Keratinocyte (primary cell): ENCODE measurements around the gene EXOC4. TPM values are rescaled to one million over a fixed set of nuclear protein-coding genes. Genes with fewer than 3 reads are reported as not detected.

Experiments
- DNase-seq: peaks from one replicate; pipeline ENCODE4 v3.0.0-alpha.2; 2011; ENCODE audit warnings: low read depth, missing footprints, low spot score
- FAIRE-seq: peaks from 2 replicates; lab custom pipeline; 2011; peaks lifted over from hg19 to GRCh38; lab: Jason Lieb, UNC
- H2AFZ ChIP-seq: 2 replicates; pipeline ENCODE4 v1.6.0; 2012; ENCODE audit warnings: low read length, control low read depth, inconsistent platforms; ENCODE audit not compliant: control insufficient read depth
- H3K27ac ChIP-seq: 2 replicates; pipeline ENCODE4 v1.5.1; 2011; ENCODE audit warnings: low read length; ENCODE audit not compliant: control insufficient read depth, insufficient read depth
- H3K27me3 ChIP-seq: 3 replicates; pipeline ENCODE4 v1.6.0; 2011; ENCODE audit warnings: low read length; ENCODE audit not compliant: control insufficient read depth, insufficient read depth; ENCODE audit errors: extremely low read depth
- H3K36me3 ChIP-seq, 2 experiments: 2 replicates in 1 of 2; 3 replicates in 1 of 2; pipeline ENCODE4 v1.5.1; 2011; ENCODE audit warnings: low read length in 2 of 2, mild to moderate bottlenecking in 1 of 2; ENCODE audit not compliant: control insufficient read depth in 2 of 2, insufficient read depth in 2 of 2; ENCODE audit errors: extremely low read depth in 1 of 2
- H3K4me1 ChIP-seq: 3 replicates; pipeline ENCODE4 v1.5.1; 2011; ENCODE audit warnings: low read length; ENCODE audit not compliant: control insufficient read depth, insufficient read depth; ENCODE audit errors: extremely low read depth
- H3K4me2 ChIP-seq: 3 replicates; pipeline ENCODE4 v1.6.0; 2011; ENCODE audit warnings: low read depth, low read length; ENCODE audit not compliant: control insufficient read depth, insufficient read depth; ENCODE audit errors: extremely low read depth
- H3K4me3 ChIP-seq, 3 experiments: fragments of 200-600 bp in 1 of 3; sonication (generic) in 1 of 3; 2 replicates in 2 of 3; 3 replicates in 1 of 3; pipeline ENCODE4 v1.5.1; 2011 to 2016; ENCODE audit warnings: low read length in 3 of 3, mild to moderate bottlenecking in 3 of 3, control low read depth in 2 of 3, inconsistent platforms in 1 of 3, low read depth in 1 of 3, mixed read lengths in 1 of 3, mixed run types in 1 of 3, moderate library complexity in 1 of 3; ENCODE audit not compliant: control insufficient read depth in 2 of 3, insufficient read depth in 2 of 3; ENCODE audit errors: extremely low read depth in 1 of 3
- H3K79me2 ChIP-seq: 2 replicates; pipeline ENCODE4 v1.6.0; 2012; ENCODE audit warnings: low read length; ENCODE audit not compliant: control insufficient read depth, insufficient read depth
- H3K9ac ChIP-seq: 3 replicates; pipeline ENCODE4 v1.6.0; 2011; ENCODE audit warnings: low read length; ENCODE audit not compliant: control insufficient read depth, insufficient read depth; ENCODE audit errors: extremely low read depth
- H3K9me1 ChIP-seq: 3 replicates; pipeline ENCODE4 v1.6.0; 2011; ENCODE audit warnings: low read length; ENCODE audit not compliant: control insufficient read depth, insufficient read depth; ENCODE audit errors: extremely low read depth
- H3K9me3 ChIP-seq: 2 replicates; pipeline ENCODE4 v1.5.1; 2012; ENCODE audit warnings: low read depth, low read length; ENCODE audit not compliant: control insufficient read depth
- H4K20me1 ChIP-seq: 3 replicates; pipeline ENCODE4 v1.6.0; 2011; ENCODE audit warnings: low read length; ENCODE audit not compliant: control insufficient read depth, insufficient read depth; ENCODE audit errors: extremely low read depth
- CTCF ChIP-seq, 3 experiments: IDR thresholded peaks in 1 of 3; conservative IDR thresholded peaks in 1 of 3; optimal IDR thresholded peaks in 1 of 3; 2 replicates in 2 of 3; 3 replicates in 1 of 3; pipeline versions ENCODE3 to v1.5.1; 2011; ENCODE audit warnings: low read length in 3 of 3, mild to moderate bottlenecking in 3 of 3, moderate library complexity in 2 of 3, control low read depth in 1 of 3, inconsistent platforms in 1 of 3; ENCODE audit not compliant: insufficient read depth in 2 of 3; ENCODE audit errors: extremely low read depth in 1 of 3
- EZH2 ChIP-seq: IDR thresholded peaks from one replicate; pipeline ENCODE4 v1.6.1; 2012; ENCODE audit warnings: inconsistent platforms, mild to moderate bottlenecking, low read length, moderate library complexity
- dilution Hi-C: fragments of 300-500 bp; cut with MboI; formaldehyde crosslinking; loops from one replicate; pipeline ENCODE4 v1.7.0; 2020; ENCODE audit warnings: low sequenced_read_pairs; ENCODE audit not compliant: extremely low pct_ligation_motif_present
- polyA plus RNA-seq, 5 experiments: library from polyadenylated mRNA; depleted of rRNA in 3 of 5; stranded (reverse) in 3 of 5; stranded (forward) in 1 of 5; unstranded in 1 of 5; fragments of >200 nt; gene quantifications; 1 replicate in 1 of 5; 2 replicates in 3 of 5; 3 replicates in 1 of 5; pipeline versions ENCODE4 v1.2.1 to v1.2.3, GENCODE V29; 2011 to 2012; ENCODE audit warnings: missing spikeins in 2 of 5, low read depth in 1 of 5, low replicate concordance in 1 of 5

The EXOC4 gene
- polyA plus RNA-seq, 1 donor (not counting 4 experiments of a cell fraction or from before 2014, with no cell fraction given), result 52.6 TPM

- no peaks in the 10 kb centered on the region for H3K79me2 ChIP-seq
- DNase-seq, result no peak
- H3K36me3 ChIP-seq, result no peaks in the 10 kb centered on the region
- H3K9me1 ChIP-seq, result no peaks in the 10 kb centered on the region
- dilution Hi-C loops, result no loop called here
- H3K4me1 ChIP-seq, result no peaks in the 10 kb centered on the region
- no peaks in the 10 kb centered on the region for H3K9me3 ChIP-seq
- H3K27ac ChIP-seq, result no peak overlapping the region
- H3K4me2 ChIP-seq, result no peak overlapping the region
- no peak overlapping the region for H3K4me3 ChIP-seq
- no peak for FAIRE-seq
- TF ChIP-seq EZH2, result no peak
- TF ChIP-seq CTCF (optimal IDR thresholded peaks at IDR 0.05 in 1 of 3, IDR thresholded peaks at IDR 0.05 in 1 of 3, conservative IDR thresholded peaks at IDR 0.05 in 1 of 3; ENCODE audit: extremely low read depth in 1 of 3, insufficient read depth in 2 of 3, low read length in 3 of 3), result no peak
- no peak overlapping the region for H3K9ac ChIP-seq
- no peak overlapping the region for H2AFZ ChIP-seq
- H4K20me1 ChIP-seq, result no peaks in the 10 kb centered on the region
- no peaks in the 10 kb centered on the region for H3K27me3 ChIP-seq
Observed at GRCh38 chr7:133724694-133725093, 471.8 kb downstream of the EXOC4 start.

- Histone ChIP-seq H3K27me3 (no peaks in the 10 kb centered on the region), H3K4me1 (no peaks in the 10 kb centered on the region), H3K27ac (no peak overlapping the region), H3K36me3 (no peaks in the 10 kb centered on the region), H3K4me3 (no peak overlapping the region), H3K9ac (no peak overlapping the region), H4K20me1 (no peaks in the 10 kb centered on the region), H3K9me3 (no peaks in the 10 kb centered on the region), H3K79me2 (no peaks in the 10 kb centered on the region), H3K9me1 (no peaks in the 10 kb centered on the region), H2AFZ (no peak overlapping the region), H3K4me2 (no peak overlapping the region)
- FAIRE-seq, result no peak
- TF ChIP-seq EZH2 (no peak), CTCF (optimal IDR thresholded peaks at IDR 0.05 in 1 of 3, IDR thresholded peaks at IDR 0.05 in 1 of 3, conservative IDR thresholded peaks at IDR 0.05 in 1 of 3; ENCODE audit: extremely low read depth in 1 of 3, insufficient read depth in 2 of 3, low read length in 3 of 3) (no peak)
- DNase-seq, result no peak
- dilution Hi-C loops, result no loop called here
Observed at GRCh38 chr7:133727476-133728214, 474.8 kb downstream of the EXOC4 start.
